HepG2 (cell line): ENCODE data around the gene C1GALT1. TPM values are rescaled to one million over a fixed set of nuclear protein-coding genes. Genes with fewer than 3 reads are reported as not detected.

Experiments
- AHR ChIP-seq: IDR thresholded peaks from 2 replicates; pipeline ENCODE4 v1.6.1; 2018; ENCODE audit warnings: missing genetic modification reagents, missing compliant biosample characterization
- ARNT2 ChIP-seq: sonication (generic); formaldehyde crosslinking; IDR thresholded peaks from 2 replicates; pipeline ENCODE4 v1.8.0; 2022; ENCODE audit warnings: mild to moderate bottlenecking, low read depth, missing genetic modification reagents, moderate library complexity
- EP300 ChIP-seq, 3 experiments: sonication (generic) in 1 of 3; formaldehyde crosslinking in 1 of 3; IDR thresholded peaks; 2 replicates each; pipeline versions ENCODE4 v1.5.1 to v1.6.1; 2011 to 2020; ENCODE audit warnings: low read depth in 2 of 3, low read length in 2 of 3, borderline replicate concordance in 1 of 3, improper control_type of control experiment in 1 of 3, mild to moderate bottlenecking in 1 of 3, missing genetic modification reagents in 1 of 3, moderate library complexity in 1 of 3
- FOXK1 ChIP-seq: sonication (generic); formaldehyde crosslinking; IDR thresholded peaks from 2 replicates; pipeline ENCODE4 v1.4.0; 2020; ENCODE audit warnings: low read depth, missing genetic modification reagents, borderline replicate concordance
- LBX2 ChIP-seq: sonication (generic); formaldehyde crosslinking; IDR thresholded peaks from 2 replicates; pipeline ENCODE4 v1.5.0; 2020; ENCODE audit warnings: missing genetic modification reagents, mild to moderate bottlenecking, borderline replicate concordance
- NFATC3 ChIP-seq: sonication (generic); formaldehyde crosslinking; IDR thresholded peaks from 2 replicates; pipeline ENCODE4 v1.5.1; 2020; ENCODE audit warnings: mild to moderate bottlenecking, missing genetic modification reagents
- RFX1 ChIP-seq: fragments of 450-650 bp; IDR thresholded peaks from 2 replicates; pipeline ENCODE4 v1.6.1; 2017
- SOX5 ChIP-seq: IDR thresholded peaks from 2 replicates; pipeline ENCODE4 v1.6.1; 2016; ENCODE audit warnings: borderline replicate concordance
- ZNF292 ChIP-seq: sonication (generic); formaldehyde crosslinking; IDR thresholded peaks from 2 replicates; pipeline ENCODE4 v1.8.1; 2022; ENCODE audit warnings: mild to moderate bottlenecking, low read depth, missing genetic modification reagents, borderline replicate concordance
- ZNF572 ChIP-seq: sonication (generic); formaldehyde crosslinking; IDR thresholded peaks from 2 replicates; pipeline ENCODE4 v1.5.1; 2020; ENCODE audit warnings: mild to moderate bottlenecking, missing genetic modification reagents
- ZNF724P ChIP-seq: sonication (generic); formaldehyde crosslinking; IDR thresholded peaks from 2 replicates; pipeline ENCODE4 v1.8.0; 2022; ENCODE audit warnings: missing genetic modification reagents, borderline replicate concordance
- ZNF792 ChIP-seq: IDR thresholded peaks from 2 replicates; pipeline ENCODE4 v1.6.1; 2016
- polyA plus RNA-seq, 8 experiments: library from polyadenylated mRNA; depleted of rRNA in 3 of 8; stranded (reverse) in 7 of 8; unstranded in 1 of 8; fragments of >200 nt; fragmentation: Illumina TruSeq in 4 of 8; extraction: Trizol in 4 of 8; gene quantifications; 2 replicates each; pipeline versions ENCODE4 v1.2.1 to v1.2.3, GENCODE V29; 2011 to 2016; ENCODE audit warnings: low read depth in 4 of 8, missing spikeins in 1 of 8, mixed read lengths in 1 of 8; ENCODE audit not compliant: insufficient read depth in 1 of 8
- total RNA-seq, 5 experiments: library from RNA; depleted of rRNA; stranded (reverse); fragments of >200 nt; fragmentation: Illumina TruSeq; extraction: Trizol; gene quantifications; 2 replicates each; pipeline ENCODE4 v1.2.3, GENCODE V29; 2016; ENCODE audit warnings: low read depth in 1 of 5
- TF ChIP-seq, protein P1 (sequence below): sonication (generic); formaldehyde crosslinking; IDR thresholded peaks from 2 replicates; pipeline ENCODE4 v1.8.0; 2022; ENCODE audit warnings: mild to moderate bottlenecking, missing genetic modification reagents, borderline replicate concordance
- TF ChIP-seq, protein P2 (sequence below): sonication (generic); formaldehyde crosslinking; IDR thresholded peaks from 2 replicates; pipeline ENCODE4 v1.4.0; 2020; ENCODE audit warnings: missing genetic modification reagents
- TF ChIP-seq, protein P3 (sequence below): sonication (generic); formaldehyde crosslinking; IDR thresholded peaks from 2 replicates; pipeline ENCODE4 v1.5.0; 2020; ENCODE audit warnings: mild to moderate bottlenecking, missing genetic modification reagents
- TF ChIP-seq, protein P4 (sequence below): sonication (generic); formaldehyde crosslinking; IDR thresholded peaks from 2 replicates; pipeline ENCODE4 v1.4.0; 2020; ENCODE audit warnings: missing genetic modification reagents, mild to moderate bottlenecking, borderline replicate concordance
- TF ChIP-seq, protein P5 (sequence below): sonication (generic); formaldehyde crosslinking; IDR thresholded peaks from 2 replicates; pipeline ENCODE4 v1.4.0; 2020; ENCODE audit warnings: missing genetic modification reagents

Gene C1GALT1
- total and polyA plus RNA-seq, 2 of the 13 experiments (the other 11 are each of a cell fraction or from before 2014, with no cell fraction given) = 57.1 to 65.9 TPM

DNA sequence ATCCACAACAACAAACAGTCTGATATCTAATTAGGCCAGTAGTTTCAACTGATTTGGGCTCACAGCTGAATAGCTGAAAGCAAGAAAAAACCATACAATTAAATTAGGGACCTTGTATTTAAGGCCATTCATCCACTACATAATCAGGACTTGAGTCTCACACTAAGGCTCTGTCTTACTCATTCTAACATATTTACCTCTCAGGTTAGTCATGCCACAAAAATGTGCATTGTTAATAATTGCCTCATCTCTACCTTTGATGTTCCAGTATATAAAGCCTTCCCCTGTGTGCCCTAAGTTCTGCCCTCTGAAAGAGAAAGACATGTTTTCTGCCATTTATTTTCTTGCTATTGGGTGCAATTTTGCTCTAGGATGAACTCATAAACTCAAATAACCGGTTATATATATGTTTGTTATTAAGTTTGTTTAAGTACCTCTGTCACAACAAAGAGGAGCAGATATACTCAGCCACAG is 5.3 kb upstream of the C1GALT1 start (continued):
- TF ChIP-seq, protein P1, sequence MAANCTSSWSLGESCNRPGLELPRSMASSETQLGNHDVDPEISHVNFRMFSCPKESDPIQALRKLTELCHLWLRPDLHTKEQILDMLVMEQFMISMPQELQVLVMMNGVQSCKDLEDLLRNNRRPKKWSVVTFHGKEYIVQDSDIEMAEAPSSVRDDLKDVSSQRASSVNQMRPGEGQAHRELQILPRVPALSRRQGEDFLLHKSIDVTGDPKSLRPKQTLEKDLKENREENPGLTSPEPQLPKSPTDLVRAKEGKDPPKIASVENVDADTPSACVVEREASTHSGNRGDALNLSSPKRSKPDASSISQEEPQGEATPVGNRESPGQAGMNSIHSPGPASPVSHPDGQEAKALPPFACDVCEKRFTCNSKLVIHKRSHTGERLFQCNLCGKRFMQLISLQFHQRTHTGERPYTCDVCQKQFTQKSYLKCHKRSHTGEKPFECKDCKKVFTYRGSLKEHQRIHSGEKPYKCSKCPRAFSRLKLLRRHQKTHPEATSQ (CRISPR knock-in tag) = peak; percentile 93; the same call in 1 of the 2 replicates
- TF ChIP-seq, protein P2, sequence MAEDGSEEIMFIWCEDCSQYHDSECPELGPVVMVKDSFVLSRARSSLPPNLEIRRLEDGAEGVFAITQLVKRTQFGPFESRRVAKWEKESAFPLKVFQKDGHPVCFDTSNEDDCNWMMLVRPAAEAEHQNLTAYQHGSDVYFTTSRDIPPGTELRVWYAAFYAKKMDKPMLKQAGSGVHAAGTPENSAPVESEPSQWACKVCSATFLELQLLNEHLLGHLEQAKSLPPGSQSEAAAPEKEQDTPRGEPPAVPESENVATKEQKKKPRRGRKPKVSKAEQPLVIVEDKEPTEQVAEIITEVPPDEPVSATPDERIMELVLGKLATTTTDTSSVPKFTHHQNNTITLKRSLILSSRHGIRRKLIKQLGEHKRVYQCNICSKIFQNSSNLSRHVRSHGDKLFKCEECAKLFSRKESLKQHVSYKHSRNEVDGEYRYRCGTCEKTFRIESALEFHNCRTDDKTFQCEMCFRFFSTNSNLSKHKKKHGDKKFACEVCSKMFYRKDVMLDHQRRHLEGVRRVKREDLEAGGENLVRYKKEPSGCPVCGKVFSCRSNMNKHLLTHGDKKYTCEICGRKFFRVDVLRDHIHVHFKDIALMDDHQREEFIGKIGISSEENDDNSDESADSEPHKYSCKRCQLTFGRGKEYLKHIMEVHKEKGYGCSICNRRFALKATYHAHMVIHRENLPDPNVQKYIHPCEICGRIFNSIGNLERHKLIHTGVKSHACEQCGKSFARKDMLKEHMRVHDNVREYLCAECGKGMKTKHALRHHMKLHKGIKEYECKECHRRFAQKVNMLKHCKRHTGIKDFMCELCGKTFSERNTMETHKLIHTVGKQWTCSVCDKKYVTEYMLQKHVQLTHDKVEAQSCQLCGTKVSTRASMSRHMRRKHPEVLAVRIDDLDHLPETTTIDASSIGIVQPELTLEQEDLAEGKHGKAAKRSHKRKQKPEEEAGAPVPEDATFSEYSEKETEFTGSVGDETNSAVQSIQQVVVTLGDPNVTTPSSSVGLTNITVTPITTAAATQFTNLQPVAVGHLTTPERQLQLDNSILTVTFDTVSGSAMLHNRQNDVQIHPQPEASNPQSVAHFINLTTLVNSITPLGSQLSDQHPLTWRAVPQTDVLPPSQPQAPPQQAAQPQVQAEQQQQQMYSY (CRISPR knock-in tag) = no peak
- TF ChIP-seq ZNF792 (CRISPR knock-in tag) (no peak), ARNT2 (CRISPR knock-in tag) (no peak), SOX5 (CRISPR knock-in tag) (peak; percentile 98), ZNF572 (CRISPR knock-in tag) (no peak), FOXK1 (peak; percentile 89), ZNF292 (0 out of 2 replicates have a peak, but pooled peaks have one; percentile 54), AHR (CRISPR knock-in tag) (no peak), EP300 (IDR thresholded peaks at IDR 0.05; ENCODE audit: low read depth in 2 of 2, low read length in 2 of 2) (peak; percentile 86 to 98; a peak in 3 of 4 replicates), EP300 (CRISPR knock-in tag; IDR thresholded peaks at IDR 0.05; ENCODE audit: borderline replicate concordance) (peak; percentile 95), LBX2 (no peak), NFATC3 (no peak), RFX1 (no peak), ZNF724P (CRISPR knock-in tag) (no peak)
- TF ChIP-seq, protein P3, sequence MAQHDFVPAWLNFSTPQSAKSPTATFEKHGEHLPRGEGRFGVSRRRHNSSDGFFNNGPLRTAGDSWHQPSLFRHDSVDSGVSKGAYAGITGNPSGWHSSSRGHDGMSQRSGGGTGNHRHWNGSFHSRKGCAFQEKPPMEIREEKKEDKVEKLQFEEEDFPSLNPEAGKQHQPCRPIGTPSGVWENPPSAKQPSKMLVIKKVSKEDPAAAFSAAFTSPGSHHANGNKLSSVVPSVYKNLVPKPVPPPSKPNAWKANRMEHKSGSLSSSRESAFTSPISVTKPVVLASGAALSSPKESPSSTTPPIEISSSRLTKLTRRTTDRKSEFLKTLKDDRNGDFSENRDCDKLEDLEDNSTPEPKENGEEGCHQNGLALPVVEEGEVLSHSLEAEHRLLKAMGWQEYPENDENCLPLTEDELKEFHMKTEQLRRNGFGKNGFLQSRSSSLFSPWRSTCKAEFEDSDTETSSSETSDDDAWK (CRISPR knock-in tag) = no peak
- TF ChIP-seq, protein P4, sequence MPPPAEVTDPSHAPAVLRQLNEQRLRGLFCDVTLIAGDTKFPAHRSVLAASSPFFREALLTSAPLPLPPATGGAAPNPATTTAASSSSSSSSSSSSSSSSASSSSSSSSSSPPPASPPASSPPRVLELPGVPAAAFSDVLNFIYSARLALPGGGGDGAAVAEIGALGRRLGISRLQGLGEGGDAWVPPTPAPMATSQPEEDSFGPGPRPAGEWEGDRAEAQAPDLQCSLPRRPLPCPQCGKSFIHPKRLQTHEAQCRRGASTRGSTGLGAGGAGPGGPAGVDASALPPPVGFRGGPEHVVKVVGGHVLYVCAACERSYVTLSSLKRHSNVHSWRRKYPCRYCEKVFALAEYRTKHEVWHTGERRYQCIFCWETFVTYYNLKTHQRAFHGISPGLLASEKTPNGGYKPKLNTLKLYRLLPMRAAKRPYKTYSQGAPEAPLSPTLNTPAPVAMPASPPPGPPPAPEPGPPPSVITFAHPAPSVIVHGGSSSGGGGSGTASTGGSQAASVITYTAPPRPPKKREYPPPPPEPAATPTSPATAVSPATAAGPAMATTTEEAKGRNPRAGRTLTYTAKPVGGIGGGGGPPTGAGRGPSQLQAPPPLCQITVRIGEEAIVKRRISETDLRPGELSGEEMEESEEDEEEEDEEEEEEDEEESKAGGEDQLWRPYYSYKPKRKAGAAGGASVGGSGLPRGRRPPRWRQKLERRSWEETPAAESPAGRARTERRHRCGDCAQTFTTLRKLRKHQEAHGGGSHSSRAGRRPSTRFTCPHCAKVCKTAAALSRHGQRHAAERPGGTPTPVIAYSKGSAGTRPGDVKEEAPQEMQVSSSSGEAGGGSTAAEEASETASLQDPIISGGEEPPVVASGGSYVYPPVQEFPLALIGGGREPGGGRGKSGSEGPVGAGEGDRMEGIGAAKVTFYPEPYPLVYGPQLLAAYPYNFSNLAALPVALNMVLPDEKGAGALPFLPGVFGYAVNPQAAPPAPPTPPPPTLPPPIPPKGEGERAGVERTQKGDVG (CRISPR knock-in tag) = no peak
- TF ChIP-seq, protein P5, sequence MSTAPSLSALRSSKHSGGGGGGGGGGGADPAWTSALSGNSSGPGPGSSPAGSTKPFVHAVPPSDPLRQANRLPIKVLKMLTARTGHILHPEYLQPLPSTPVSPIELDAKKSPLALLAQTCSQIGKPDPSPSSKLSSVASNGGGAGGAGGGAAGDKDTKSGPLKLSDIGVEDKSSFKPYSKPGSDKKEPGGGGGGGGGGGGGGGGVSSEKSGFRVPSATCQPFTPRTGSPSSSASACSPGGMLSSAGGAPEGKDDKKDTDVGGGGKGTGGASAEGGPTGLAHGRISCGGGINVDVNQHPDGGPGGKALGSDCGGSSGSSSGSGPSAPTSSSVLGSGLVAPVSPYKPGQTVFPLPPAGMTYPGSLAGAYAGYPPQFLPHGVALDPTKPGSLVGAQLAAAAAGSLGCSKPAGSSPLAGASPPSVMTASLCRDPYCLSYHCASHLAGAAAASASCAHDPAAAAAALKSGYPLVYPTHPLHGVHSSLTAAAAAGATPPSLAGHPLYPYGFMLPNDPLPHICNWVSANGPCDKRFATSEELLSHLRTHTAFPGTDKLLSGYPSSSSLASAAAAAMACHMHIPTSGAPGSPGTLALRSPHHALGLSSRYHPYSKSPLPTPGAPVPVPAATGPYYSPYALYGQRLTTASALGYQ (CRISPR knock-in tag) = peak; percentile 89
